ENCODE results near the gene STX3.
A peak's percentile ranks its signal among the peaks of the same experiment; 100 is the strongest.

Gene STX3

DNA sequence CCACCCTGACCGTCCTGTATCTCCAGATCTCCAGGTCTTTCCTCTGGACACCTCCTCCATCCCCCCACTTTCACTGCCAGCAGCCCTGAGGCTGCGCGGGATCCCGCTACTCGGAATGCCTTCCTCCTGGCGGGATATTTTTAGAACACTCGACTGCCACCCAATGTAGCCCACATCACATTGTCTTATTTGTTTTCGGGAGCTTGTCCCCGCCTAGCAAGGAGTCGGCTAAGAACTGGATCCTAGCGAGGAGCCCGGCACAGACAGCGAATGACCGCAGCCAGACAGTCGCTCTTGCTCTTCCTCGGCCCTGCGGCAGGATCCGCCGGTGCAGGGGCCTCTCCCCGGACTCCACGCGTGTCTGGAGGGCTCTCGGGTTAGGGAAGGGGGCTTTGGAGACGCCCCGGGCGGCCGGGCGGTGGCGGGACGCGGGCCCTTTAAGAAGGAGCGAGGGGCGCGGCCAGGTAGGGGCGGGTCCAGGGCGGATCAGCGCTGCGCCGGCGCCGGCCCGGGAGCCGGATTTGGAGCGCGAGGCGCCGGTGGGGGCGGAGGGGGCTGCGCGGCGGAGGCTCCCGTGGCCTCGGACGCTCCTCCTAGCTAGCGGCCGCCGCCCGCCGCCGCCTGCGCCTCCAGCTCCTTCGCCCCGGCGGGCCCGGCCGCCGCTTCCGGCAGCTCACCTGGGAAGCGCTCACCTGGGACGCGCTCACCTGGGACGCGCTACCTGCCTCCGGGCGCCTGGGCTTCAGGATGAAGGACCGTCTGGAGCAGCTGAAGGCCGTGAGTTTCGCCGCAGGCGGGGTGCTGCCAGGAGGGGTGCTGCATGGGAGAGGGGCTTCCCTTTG is at the start of gene STX3:
Gene STX3 (plus strand): TSS at position 518 of the 842 bp plus-strand sequence. CDS start 230 bp downstream, at position 748.
- peak; percentile 80 for DNase-seq (ENCODE audit: low read depth)

DNA sequence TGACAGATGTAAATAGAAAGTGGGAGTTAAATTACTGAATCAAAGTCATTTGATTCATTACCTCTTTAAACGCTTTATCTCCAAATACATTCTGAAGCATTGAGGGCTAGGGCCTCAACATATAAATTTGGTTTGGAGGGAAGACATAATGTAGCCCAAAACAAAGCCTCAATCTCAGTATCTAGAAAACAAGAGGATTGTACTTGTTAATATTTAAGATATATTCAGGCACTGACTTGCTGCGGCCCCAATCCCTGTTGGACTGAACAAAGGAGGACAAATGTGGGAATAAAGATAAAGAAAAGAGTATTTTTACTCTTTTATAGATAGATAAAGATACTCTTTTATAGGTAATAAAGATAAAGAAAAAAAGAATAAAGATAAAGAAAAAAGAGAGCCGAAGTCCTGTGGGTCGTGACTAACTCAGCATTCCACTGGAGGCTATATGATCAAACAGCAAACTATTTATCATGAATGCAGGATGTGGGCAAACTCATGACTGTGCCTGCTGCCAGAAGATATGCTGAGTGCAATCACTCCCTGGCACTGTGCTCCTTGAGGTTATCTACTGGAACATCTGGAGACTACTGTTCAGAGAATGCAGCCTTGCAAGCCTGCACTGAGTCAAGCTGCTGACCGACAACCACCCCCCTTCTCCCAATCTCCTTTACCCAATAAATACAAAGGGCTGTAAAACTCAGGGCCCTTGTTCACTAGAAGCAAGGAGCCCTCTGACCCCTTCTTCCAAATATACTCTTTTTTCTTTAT is 48.5 kb upstream of the STX3 start:
- peak; percentile 97 for DNase-seq (ENCODE audit: low read depth)

DNA sequence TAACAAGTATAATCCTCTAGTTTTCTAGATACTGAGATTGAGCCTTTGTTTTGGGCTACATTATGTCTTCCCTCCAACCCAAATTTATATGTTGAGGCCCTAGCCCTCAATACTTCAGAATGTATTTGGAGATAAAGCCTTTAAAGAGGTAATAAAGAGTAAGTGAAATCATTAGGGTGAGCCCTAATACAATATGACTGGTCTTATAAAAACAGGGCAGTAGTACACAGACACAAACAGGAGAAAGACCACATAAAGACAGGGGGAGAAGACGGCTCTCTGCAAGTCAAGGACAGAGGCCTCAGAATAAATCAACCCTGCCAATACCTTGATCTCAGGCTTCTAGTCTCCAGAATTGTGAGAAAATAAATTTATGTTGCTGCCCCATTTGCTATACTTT is 47.8 kb upstream of the STX3 start:
- no peak for DNase-seq (ENCODE audit: low read depth)

DNA sequence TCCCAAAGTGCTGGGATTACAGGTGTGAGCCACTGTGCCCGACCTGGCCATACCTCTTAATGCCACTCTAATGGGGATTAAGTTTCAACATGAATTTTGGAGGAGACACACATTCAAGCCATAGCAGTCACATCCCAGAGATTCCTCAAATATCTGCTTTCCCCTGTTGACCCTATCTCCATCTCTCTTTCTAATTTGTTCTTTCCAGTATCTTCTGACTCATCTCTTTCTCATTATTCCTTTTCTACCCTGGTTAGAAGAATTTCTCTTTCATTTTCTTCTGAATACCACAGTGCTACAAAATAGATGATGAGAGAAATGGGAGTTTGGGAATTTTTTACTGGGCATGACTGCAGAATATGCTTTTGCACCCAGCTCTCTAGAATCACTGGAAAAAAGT is 46.6 kb upstream of the STX3 start:
- DNase-seq (ENCODE audit: low read depth) = peak; percentile 47

DNA sequence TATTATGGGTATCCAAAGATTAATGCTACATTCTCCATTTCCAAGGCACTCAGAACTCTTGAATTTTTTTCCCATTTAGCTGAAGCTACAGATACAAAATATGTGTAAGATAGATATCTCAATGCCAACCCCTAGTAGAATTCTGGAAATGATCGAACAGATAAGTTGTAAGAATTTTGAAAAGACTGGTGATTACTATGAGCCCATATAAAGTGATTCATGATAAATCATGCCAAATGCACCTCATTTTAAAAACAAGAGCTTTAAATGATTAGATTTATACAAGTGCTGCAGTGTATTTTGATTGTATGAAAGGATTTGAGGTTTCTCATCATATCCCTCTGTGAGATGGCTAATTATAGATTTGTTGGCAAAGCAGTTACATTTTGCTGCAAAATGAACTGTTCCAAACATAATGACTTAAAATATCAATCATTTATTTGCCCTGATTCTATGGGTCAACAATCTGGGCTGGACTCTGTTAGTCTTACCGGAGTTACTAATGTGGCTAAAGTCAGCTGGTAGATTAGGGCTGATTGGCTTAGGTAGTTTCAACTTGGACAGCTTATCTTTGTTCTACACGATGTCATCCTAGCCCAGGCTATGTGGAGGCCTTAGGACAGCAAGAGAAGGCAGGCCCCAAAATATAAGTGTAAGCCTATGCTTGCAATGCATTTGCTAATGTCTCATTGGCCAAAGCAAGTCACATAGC is 44.9 kb upstream of the STX3 start:
- DNase-seq (ENCODE audit: low read depth) = peak; percentile 20

DNA sequence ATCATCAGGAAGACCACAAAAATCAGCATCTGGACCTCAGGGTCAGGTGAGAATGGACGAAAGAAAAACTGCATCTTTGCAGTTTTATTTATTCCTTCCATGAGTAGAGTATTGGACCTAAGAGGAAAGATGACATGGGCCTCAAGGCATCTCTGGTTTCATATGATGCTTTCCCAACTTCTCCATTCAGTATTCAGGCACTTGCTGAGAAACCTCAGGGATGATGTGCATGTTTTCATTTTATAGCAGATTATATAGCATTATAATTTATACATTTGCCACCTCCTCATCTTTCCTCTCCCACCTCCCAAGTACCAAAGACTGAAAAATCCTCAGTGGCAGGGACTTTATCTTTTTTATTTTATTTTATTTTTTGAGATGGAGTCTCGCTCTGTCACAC is 41.4 kb upstream of the STX3 start, which contains the start of gene OR10V1:
Gene OR10V1 (minus strand): TSS at position 101 of the 400 bp plus-strand sequence. CDS start 0 bp downstream, at position 101.
- no peak for DNase-seq (ENCODE audit: low read depth)

DNA sequence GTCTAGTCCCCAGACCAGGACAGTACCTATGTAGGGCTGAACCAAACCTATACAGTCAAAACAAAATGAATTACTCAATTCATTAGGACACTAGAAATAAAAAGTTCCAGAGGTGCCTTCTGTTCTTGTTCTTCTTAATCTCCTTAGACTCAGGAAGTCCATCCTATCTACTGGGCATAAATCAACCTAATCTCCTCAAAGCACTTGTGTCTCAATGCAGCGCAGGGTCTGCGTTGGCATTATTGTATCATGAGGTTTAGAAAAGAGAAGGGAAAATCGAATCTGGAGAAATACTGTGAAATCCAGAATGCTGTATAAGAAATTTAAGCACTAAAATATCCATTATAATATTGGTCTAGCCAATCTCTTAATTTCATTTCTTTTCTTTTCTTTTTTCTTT is 39.1 kb upstream of the STX3 start:
- DNase-seq (ENCODE audit: low read depth) = no peak

DNA sequence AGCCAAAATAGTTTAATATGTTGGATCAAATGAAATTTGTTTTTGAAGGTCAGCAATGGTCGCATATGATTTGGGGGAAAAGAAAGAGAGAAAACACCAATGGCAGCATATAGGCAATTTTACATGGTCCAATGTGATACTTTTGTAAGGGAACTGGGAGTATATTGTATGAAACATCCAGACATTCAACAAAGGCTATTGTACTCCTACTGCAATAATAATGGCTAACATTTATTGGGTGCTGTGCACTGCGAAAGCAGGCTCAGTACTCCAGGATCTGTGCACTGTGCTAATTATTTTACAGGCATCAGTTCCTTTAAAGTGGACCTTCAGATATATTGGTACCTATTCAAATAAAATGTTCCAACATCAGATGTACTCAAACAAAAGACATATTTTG is 35.6 kb upstream of the STX3 start:
- no peak for DNase-seq (ENCODE audit: low read depth)

DNA sequence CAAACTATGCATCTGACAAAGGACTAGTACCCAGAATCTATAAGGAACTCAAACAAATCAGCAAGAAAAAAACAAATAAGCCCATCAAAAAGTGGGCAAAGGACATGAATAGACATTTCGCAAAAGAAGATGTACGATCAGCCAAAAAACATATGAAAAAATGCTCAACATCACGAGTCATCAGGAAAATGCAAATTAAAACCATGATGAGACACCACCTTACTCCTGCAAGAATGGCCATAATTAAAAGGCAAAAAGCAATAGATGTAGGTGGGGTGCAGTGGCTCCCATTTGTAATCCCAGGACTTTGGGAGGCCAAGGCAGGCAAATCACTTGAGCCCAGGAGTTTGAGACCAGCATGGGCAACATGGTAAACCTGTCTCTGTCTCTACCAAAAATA is 31.1 kb upstream of the STX3 start:
- DNase-seq (ENCODE audit: low read depth) = no peak

DNA sequence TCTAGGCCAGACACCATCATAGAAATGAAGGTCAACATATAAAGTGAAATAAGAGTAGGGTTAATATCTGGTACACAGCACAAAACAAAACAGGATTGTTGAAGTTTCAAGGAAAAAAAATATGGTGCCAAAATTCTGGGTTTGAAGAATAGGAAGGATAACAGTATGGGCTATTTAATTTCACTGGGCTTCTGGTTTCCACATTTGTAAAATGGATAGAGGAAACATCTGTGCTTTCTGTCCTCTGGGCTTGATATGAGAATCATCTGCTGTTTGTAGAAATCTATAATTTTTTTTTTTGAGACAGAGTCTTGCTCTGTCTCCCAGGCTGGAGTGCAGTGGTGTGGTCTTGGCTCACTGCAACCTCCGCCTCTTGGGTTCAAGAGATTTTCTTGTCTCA is 27.8 kb upstream of the STX3 start:
- no peak for DNase-seq (ENCODE audit: low read depth)

DNA sequence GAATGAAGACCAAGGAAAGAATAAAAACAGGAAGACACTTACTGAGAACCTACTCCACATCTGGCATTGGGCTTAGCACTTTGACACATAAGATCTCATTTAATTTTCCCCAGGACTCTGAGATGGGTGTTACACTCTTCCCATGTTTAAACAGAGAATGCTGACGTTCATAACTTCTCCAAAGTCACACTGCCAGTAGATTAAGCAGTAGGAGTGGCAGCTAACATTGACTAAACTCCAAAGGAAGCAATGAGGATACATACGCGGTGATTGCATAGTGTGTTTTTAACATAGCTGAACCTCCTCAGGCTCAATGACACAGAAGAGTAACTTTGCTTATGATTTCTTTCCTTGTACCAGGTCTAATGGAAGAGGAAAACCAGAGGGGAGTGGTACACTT is 27.0 kb upstream of the STX3 start:
- DNase-seq (ENCODE audit: low read depth) = no peak

DNA sequence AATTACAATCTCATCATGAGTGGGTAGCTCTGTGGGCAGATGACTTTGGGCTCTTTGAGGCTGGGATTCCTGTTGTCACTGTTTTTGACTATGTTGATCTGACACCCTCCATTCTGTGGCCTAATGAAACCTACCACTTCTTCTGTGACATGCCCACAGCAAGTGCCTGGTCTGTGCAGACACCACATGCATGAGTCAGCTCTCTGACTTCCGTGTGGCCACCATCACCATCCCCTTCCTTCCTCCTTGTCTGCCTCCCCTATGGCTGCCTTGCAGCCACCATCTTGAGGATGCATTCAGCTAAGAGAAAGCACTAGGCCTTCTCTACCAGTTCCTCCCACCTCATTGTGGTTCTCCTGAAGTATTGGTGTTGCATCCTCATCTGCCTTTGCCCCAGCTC is 26.3 kb upstream of the STX3 start:
- peak; percentile 16 for DNase-seq (ENCODE audit: low read depth)

DNA sequence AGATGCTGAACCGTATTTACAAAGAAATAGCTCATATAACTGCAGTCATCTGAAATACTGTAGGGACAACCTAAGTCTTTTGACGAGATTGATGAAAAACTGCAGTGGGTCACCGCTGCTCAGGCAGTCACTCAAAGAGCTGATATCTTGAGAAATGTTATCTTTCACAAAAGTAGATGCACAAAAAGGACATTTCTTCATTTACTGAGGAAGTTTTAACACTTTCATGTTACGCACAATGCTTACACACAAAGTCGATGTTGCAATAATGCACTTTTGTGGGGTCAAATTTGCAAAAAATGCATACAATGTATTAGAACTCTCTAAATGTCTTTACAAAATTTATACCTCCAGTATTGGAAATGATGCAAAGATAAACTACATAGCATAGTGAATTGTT is 25.3 kb upstream of the STX3 start:
- DNase-seq (ENCODE audit: low read depth) = no peak

DNA sequence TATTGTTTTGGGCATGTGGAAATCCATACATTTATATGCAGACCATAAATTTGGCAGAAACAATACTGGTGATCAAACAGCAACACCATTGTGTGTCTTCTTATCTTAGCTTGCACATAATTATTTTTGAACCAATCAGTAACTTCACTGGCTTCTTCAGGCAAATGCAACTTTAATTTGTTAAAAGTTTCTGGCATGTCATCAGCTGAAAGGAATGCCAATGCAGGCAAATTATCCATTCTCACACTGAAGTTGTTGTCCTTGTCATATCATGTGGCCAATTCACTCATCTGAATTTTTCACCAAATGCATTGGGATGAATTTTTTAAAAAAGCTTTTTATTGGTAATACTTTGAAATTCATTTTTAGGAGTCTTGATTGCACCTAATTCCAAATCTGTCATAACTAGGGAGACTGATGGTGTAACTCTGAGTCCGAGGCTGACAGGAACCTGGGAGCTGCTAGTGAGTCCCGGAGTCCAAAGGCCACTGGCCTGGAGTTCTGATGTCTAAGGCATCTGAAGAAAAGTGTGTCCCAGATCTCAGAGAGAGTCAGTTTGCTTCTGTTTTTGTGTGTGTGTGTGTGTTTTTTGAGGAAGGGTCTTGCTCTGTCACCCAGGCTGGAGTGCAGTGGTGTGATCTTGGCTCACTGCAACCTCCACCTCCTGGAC is 24.1 kb upstream of the STX3 start:
- no peak for DNase-seq (ENCODE audit: low read depth)

DNA sequence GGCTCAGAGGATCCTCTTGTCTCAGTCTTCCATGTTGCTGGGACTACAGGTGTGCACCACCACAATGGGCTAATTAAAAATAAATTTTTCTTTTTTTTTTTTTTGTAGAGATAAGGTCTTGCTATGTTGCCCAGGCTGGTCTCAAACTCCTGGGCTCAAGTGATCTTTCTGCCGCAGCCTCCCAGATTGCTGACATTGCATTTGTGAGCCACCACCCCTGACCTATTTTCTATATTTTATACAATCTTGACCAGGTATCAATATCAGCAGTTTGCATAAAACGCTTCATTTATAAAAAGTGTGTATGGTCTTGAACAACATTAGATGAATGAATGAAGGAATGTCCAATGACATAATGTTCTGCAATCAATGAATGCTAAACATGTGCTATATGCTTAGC is 9.1 kb upstream of the STX3 start:
- DNase-seq (ENCODE audit: low read depth) = no peak

DNA sequence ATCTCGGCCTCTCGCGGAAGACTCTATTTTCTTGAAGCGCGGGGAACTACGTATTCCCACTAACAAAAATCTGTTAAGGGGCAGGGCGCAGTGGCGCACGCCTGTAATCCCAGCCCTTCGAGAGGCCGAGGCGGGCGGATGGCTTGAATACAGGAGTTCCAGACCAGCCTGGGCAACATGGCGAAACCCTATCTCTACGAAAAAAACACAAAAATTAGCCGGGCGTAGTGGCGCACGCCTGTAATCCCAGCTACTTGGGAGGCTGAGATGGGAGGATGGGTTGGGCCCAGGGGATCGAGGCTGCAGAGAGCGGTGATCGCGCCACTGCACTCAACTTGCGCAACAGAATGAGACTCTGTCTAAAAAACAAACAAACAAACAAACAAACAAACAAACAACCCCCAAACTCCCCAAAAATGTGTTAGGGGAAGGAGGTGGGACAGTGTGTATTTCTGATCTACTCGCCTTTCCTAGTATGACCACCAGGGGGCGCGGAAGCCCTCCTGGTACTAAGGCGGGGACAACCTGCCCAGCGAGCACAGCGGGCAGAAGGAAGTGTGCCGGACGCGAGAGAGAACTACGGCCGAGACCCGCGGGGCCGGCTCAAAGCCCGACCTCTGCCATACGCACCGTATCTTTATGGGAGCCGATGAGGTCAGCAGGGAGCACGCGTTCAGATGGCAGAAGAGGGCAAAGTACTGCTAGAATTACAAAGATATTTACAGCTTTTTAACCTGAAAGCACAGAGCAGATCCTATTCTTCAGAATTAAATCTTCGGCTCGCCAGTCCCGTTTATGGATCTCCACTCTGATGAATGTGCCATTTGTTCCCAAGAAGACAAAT is 1.3 kb upstream of the STX3 start:
- DNase-seq (ENCODE audit: low read depth) = peak; percentile 86

DNA sequence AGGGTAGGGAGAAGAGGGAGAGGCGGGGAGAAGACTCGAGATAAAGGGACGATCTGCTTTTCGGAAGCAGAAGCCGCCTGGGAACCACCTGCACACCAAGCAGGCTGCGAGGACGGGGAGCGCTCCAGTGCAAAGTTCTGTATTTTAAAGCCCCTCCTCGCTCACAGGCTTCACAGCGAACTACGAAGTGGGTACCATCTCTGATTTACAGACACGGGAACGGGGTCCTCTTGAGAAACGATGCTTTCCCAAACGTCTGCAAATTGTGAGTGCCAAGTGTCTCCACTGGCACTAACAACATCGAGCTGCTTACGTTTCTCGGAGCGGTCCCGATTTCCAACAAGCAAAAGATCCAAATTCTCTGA is 700 bp upstream of the STX3 start:
- peak; percentile 39 for DNase-seq (ENCODE audit: low read depth)

DNA sequence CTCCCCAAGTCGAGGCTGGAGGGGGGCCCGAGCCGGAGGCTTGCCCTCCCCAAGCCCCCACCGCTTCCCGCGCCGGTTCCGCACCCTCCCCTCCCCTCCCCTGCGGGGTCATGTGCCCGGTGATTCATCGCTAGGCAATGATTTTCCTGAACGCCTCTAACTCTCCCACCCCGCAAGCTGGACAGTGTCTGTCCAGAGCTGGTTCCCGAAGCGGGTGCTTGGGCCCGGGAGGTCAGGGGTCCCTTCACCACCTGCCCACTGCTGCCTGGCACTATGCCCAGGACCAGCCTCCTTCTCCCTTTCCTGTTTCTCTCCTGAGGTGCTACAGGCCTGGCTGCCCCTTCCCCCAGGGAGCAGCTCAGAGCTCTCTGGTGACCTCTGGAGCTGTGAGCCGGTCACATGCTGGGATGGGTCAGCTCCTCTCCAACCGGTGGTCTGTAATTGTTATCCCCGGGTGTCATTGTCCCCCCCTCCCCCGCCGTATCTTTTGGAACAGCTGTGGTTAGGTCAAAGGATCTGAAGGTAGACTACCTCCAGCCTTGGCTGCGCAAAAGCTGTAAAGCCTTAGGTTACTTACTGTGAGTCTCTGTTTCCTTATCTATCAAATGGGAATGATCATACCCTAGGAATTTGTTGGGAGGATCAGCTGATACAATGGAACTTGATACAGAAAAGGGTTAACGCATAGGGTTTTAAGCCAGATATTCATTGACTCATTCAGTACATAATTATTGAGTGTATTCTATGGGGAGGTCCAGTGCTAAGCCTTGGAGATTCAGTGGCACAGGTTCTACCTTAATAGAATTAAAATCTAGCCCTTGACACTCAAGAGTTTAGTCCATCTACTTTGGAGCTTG is 753 bp downstream of the STX3 start:
- DNase-seq (ENCODE audit: low read depth) = peak; percentile 88

DNA sequence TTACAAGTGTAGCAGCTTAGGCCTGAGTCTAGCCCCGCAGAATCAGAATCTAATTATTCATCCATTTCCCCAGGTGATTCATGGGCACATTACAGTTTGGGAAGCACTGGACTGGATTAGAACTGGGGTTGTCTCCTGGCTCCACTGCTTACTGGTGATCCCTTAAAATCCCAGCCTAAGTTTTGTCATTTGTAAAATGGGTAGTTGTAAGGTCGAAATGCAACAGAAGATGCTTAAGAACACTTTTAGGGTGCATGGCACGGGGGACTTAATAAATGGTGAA is 1.3 kb downstream of the STX3 start:
- DNase-seq (ENCODE audit: low read depth) = peak; percentile 69

DNA sequence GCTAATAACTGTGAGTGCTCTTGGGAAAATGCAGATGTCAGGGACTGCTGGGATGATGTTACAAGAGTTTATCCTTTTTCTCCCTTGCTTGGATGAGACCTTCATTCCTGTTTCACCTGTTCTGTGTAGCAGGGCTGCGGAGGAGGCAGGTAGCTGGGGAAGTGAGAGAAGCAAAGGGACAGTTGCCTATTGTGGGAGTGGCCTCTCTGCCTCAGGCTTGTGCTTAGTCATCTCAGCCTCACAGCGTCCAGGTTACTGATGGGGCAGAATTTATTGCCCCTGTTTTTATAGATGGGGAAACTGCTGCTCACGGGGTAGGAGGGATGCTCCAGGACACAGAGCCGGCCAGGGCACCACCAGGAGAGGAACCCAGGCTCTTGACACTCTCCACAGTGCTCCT is 1.7 kb downstream of the STX3 start:
- DNase-seq (ENCODE audit: low read depth) = peak; percentile 71

Measured in ELR (cell line).